HG03575 (cell line): ENCODE measurements around the gene FAM90A1.
"Not testable (repeated sequence)": the region's sequence is repeated elsewhere in the genome, so short reads cannot be mapped to it uniquely, and the experiment has no call there.

Experiments used
- ATAC-seq: cut with Tn5 transposase; IDR thresholded peaks from one replicate; pipeline ENCODE4 v1.9.1; 2021; ENCODE audit not compliant: unreplicated experiment, insufficient number of reproducible peaks, low FRiP score; ENCODE audit errors: extremely low read depth

Gene FAM90A1

GRCh38 chr12:8235316-8236157, 8.1 kb upstream of the FAM90A1 start:
- not testable (repeated sequence) for ATAC-seq

- ATAC-seq, result not testable (repeated sequence)
These were observed 7.3 kb upstream of the FAM90A1 start for GRCh38 chr12:8234746-8235145.

GRCh38 chr12:8233935-8234495, 6.6 kb upstream of the FAM90A1 start:
- ATAC-seq, result not testable (repeated sequence)

- ATAC-seq, result not testable (repeated sequence)
These were observed 6.0 kb upstream of the FAM90A1 start for GRCh38 chr12:8233300-8233855.

GRCh38 chr12:8231666-8232608, 4.5 kb upstream of the FAM90A1 start:
- ATAC-seq, result not testable (repeated sequence)

- not testable (repeated sequence) for ATAC-seq
These were observed 3.6 kb upstream of the FAM90A1 start for GRCh38 chr12:8231049-8231448.

GRCh38 chr12:8229486-8229885, 2.1 kb upstream of the FAM90A1 start:
- not testable (repeated sequence) for ATAC-seq

- not testable (repeated sequence) for ATAC-seq
These were observed 1.2 kb upstream of the FAM90A1 start for GRCh38 chr12:8228607-8229006.

- ATAC-seq, result not testable (repeated sequence)
These were observed 287 bp upstream of the FAM90A1 start for GRCh38 chr12:8227732-8228077.

GRCh38 chr12:8226355-8226754, 1.1 kb downstream of the FAM90A1 start:
- no peak for ATAC-seq

- not testable (repeated sequence) for ATAC-seq
These were observed 2.6 kb downstream of the FAM90A1 start for GRCh38 chr12:8224782-8225181.

- not testable (repeated sequence) for ATAC-seq
These were observed 3.8 kb downstream of the FAM90A1 start for GRCh38 chr12:8223646-8224045.

GRCh38 chr12:8222303-8222702, 5.1 kb downstream of the FAM90A1 start:
- not testable (repeated sequence) for ATAC-seq

- not testable (repeated sequence) for ATAC-seq
These were observed 5.6 kb downstream of the FAM90A1 start for GRCh38 chr12:8221844-8222243.

- not testable (repeated sequence) for ATAC-seq
These were observed 6.0 kb downstream of the FAM90A1 start for GRCh38 chr12:8221375-8221774.

- not testable (repeated sequence) for ATAC-seq
These were observed 8.6 kb downstream of the FAM90A1 start for GRCh38 chr12:8218711-8219382.

GRCh38 chr12:8197685-8198308, 29.6 kb downstream of the FAM90A1 start:
- ATAC-seq, result not testable (repeated sequence)

GRCh38 chr12:8188088-8188487, 39.3 kb downstream of the FAM90A1 start:
- not testable (repeated sequence) for ATAC-seq
